HFFc6 (cell line): ENCODE data around the gene NBAS. TPM values are rescaled to one million over a fixed set of nuclear protein-coding genes. Genes with fewer than 3 reads are reported as not detected.

Experiments
- DNase-seq: peaks from one replicate; pipeline ENCODE4 v3.0.0-alpha.2; 2018
- H3K27ac Mint-ChIP-seq: 2 replicates; pipeline ENCODE4 v1.8.0; 2020; ENCODE audit warnings: mild to moderate bottlenecking, mixed read lengths
- H3K27me3 Mint-ChIP-seq: 2 replicates; pipeline ENCODE4 v1.8.0; 2021; ENCODE audit warnings: mild to moderate bottlenecking, moderate library complexity, mixed read lengths; ENCODE audit not compliant: insufficient read depth
- H3K36me3 Mint-ChIP-seq: 2 replicates; pipeline ENCODE4 v1.8.0; 2021; ENCODE audit warnings: low read depth, mixed read lengths
- H3K4me1 Mint-ChIP-seq: 2 replicates; pipeline ENCODE4 v1.8.0; 2020; ENCODE audit warnings: low read depth, mixed read lengths
- H3K4me3 Mint-ChIP-seq: 2 replicates; pipeline ENCODE4 v1.8.0; 2020; ENCODE audit warnings: mild to moderate bottlenecking, moderate library complexity, mixed read lengths
- H3K9me3 Mint-ChIP-seq: 2 replicates; pipeline ENCODE4 v1.8.0; 2020; ENCODE audit warnings: mild to moderate bottlenecking, mixed read lengths
- CTCF ChIP-seq: fragments of 200-600 bp; sonication (generic); IDR thresholded peaks from 2 replicates; pipeline ENCODE4 v1.5.0; 2021; ENCODE audit warnings: antibody characterized with exemption, mild to moderate bottlenecking
- total RNA-seq, 6 experiments: library from RNA; stranded (reverse); fragmentation: NEBNext Ultra II Directional; extraction: Animal tissue kit (Norgen Biotek cat#: 25700); gene quantifications; 2 replicates in 1 of 6; 3 replicates in 5 of 6; pipeline ENCODE4 v1.2.3, GENCODE V29; 2021

NBAS gene
- total RNA-seq, 6 experiments from 2014 or later: 43.5 to 54.0 (median 52.2) TPM

DNA sequence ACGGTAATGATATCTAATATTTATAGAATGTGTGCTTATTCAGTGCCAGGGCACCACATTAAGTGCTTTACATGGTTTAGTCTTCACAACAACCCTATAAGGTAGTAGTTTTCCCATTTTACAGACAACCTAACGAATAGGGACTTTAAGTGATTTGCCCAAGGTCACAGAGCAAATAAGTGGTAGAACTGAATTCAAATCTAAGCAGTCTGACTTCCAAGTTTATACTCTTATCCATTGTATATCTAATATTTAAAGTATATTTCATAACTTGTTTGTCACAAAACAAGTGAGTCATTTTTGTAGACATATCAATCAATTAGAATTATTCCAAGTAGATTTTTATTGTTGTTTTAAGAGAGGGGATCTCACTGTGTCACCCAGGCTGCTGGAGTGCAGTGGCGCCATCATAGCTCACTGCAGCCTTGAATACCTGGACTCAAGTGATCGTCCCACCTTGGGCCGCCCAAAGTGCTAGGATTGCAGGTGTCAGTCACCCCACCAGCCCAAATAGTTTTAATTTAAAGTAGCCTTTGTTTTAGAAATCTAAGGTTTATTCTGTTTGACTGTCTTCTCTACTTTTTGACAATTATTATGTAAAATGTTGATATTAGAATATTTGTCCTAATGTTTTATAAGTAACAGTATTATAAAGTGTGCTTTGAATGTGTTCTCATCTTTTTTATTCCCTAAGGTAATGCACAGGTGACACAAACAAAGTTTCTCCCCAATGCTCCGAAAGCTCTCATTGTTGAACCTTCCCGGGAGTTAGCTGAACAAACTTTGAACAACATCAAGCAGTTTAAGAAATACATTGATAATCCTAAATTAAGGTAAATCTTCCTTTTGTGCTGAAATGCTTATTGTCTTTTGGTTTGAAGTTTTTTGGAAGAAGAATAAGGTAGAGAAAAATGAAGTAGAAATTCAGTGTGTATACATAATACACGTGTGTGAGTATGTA, 45.6 kb upstream of the NBAS start:
- DNase-seq: no peak
- no peak for TF ChIP-seq CTCF
- Mint-ChIP-seq H3K27ac (no peak overlapping the region), H3K36me3 (peaks cover 55% of the 10 kb centered on the region), H3K4me1 (no peaks in the 10 kb centered on the region), H3K9me3 (no peaks in the 10 kb centered on the region), H3K4me3 (no peak overlapping the region), H3K27me3 (no peaks in the 10 kb centered on the region)

GRCh38 chr2:15605721-15606120, 44.6 kb upstream of the NBAS start:
- no peak for TF ChIP-seq CTCF
- peaks cover 64% of the 10 kb centered on the region for H3K36me3 Mint-ChIP-seq
- no peak for DNase-seq
- H3K27me3 Mint-ChIP-seq: no peaks in the 10 kb centered on the region
- no peak overlapping the region for H3K4me3 Mint-ChIP-seq
- H3K4me1 Mint-ChIP-seq: no peaks in the 10 kb centered on the region
- no peak overlapping the region for H3K27ac Mint-ChIP-seq
- no peaks in the 10 kb centered on the region for H3K9me3 Mint-ChIP-seq

- no peak overlapping the region for H3K27ac Mint-ChIP-seq
- no peak for DNase-seq
- TF ChIP-seq CTCF: no peak
- H3K9me3 Mint-ChIP-seq: no peaks in the 10 kb centered on the region
- H3K4me3 Mint-ChIP-seq: no peak overlapping the region
- H3K27me3 Mint-ChIP-seq: no peaks in the 10 kb centered on the region
- no peaks in the 10 kb centered on the region for H3K4me1 Mint-ChIP-seq
- peaks cover 55% of the 10 kb centered on the region for H3K36me3 Mint-ChIP-seq
These were observed 42.8 kb upstream of the NBAS start for GRCh38 chr2:15603948-15604347.

- Mint-ChIP-seq H3K27ac (no peak overlapping the region), H3K4me1 (no peaks in the 10 kb centered on the region), H3K36me3 (peaks cover 55% of the 10 kb centered on the region), H3K9me3 (no peaks in the 10 kb centered on the region), H3K4me3 (no peak overlapping the region), H3K27me3 (no peaks in the 10 kb centered on the region)
- DNase-seq: no peak
- TF ChIP-seq CTCF: no peak
These were observed 42.1 kb upstream of the NBAS start for GRCh38 chr2:15603044-15603765.

DNA sequence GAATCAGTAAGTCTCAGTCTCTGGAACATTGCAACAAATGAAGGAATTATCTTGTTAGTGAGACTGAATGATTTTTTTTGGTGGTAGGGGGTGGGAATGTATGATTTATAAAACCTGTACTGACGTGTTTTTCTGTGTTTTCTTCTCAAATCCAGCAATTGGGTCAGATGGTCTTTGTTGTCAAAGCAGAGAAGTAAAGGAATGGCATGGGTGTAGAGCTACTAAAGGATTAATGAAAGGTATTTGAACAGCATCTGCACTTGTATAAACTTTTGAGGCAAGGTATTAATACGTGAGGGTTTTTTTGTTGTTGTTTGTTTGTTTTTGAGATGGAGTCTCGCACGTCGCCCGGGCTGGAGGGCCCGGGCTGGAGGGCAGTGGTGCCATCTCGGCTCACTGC, 41.3 kb upstream of the NBAS start:
- Mint-ChIP-seq H3K4me1 (no peaks in the 10 kb centered on the region), H3K9me3 (no peaks in the 10 kb centered on the region), H3K27ac (no peak overlapping the region), H3K36me3 (peaks cover 53% of the 10 kb centered on the region), H3K27me3 (no peaks in the 10 kb centered on the region), H3K4me3 (no peak overlapping the region)
- no peak for DNase-seq
- TF ChIP-seq CTCF: no peak
